ENCODE results near the gene REEP3. TPM values are rescaled to one million over a fixed set of nuclear protein-coding genes. Genes with fewer than 3 reads are reported as not detected.
A peak's percentile ranks its signal among the peaks of the same experiment; 100 is the strongest.

Gene REEP3
- total and polyA plus RNA-seq, 2 of the 8 experiments (the other 6 are each of a cell fraction or from before 2014, with no cell fraction given): 5.8 to 31.5 TPM

DNA sequence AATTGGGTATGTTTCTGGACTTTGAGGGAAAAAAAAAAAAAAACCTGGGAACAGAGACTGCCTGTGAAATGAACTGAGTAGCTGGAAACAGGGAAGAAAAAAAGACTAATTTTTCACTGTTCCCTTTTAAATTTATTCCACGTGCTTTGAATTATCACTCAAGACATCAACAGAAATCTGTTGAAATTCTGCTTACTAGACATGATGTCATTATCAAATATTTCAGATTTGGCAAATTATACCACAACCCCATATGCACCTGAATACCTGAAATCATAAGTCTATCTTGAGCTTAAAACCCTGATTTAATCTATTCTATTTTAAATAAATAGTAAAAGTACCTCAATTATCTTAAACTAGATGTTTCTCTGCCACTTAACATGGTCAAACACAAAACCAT is 5.0 kb upstream of the REEP3 start:
- Histone ChIP-seq H4K91ac (replicated peaks; ENCODE audit: insufficient read length, low read length) (no peak overlapping the region), H3K4me2 (ENCODE audit: insufficient read depth in 1 of 2, low read depth in 2 of 2, low read length in 2 of 2) (no peak overlapping the region), H3K36me3 (ENCODE audit: control insufficient read depth in 2 of 4, insufficient read depth in 4 of 4, low read length in 3 of 4) (no peaks in the 10 kb centered on the region), H3K79me1 (ENCODE audit: low read depth, low read length) (no peaks in the 10 kb centered on the region), H4K8ac (ENCODE audit: extremely low read depth, insufficient read depth, low read length) (no peak overlapping the region), H2AK5ac (ENCODE audit: low read depth, low read length) (no peak overlapping the region), H3K23me2 (ENCODE audit: low read depth, low read length) (peaks cover 4% of the 10 kb centered on the region; the same call in 1 of the 2 replicates), H3K18ac (ENCODE audit: extremely low read depth, low read length) (no peak overlapping the region), H2AFZ (ENCODE audit: low read length) (no peak overlapping the region), H3K56ac (replicated peaks; ENCODE audit: insufficient read length, low read depth, low read length) (no peak overlapping the region), H4K20me1 (replicated peaks in 1 of 2; ENCODE audit: control insufficient read depth in 1 of 2, insufficient read depth in 2 of 2, low read length in 2 of 2) (no peaks in the 10 kb centered on the region), H3K4ac (replicated peaks; ENCODE audit: insufficient read length, low read depth, low read length) (no peak overlapping the region), H3K27me3 (replicated peaks in 1 of 4; ENCODE audit: control insufficient read depth in 3 of 4, extremely low read depth in 1 of 4, insufficient read depth in 3 of 4, low read length in 3 of 4) (no peaks in the 10 kb centered on the region), H3K79me2 (ENCODE audit: control insufficient read depth in 1 of 2, insufficient read depth in 2 of 2, low read length in 2 of 2) (peaks cover 11 to 84% of the 10 kb centered on the region in 2 experiments), H3K9me3 (ENCODE audit: insufficient read depth in 2 of 2, low read depth in 1 of 2, low read length in 1 of 2) (no peaks in the 10 kb centered on the region; a peak in 1 of 4 replicates), H2BK120ac (replicated peaks; ENCODE audit: low read depth, low read length) (no peak overlapping the region), H2BK12ac (ENCODE audit: low read depth, low read length) (no peak overlapping the region), H3K9ac (replicated peaks in 1 of 4; ENCODE audit: extremely low read depth in 1 of 4, low read depth in 3 of 4, low read length in 3 of 4) (no peak overlapping the region), H2BK15ac (ENCODE audit: low read length) (no peak overlapping the region), H3K4me3 (ENCODE audit: extremely low read depth in 1 of 4, insufficient read depth in 2 of 4, low read depth in 3 of 4, low read length in 4 of 4) (no peak overlapping the region), H2BK20ac (ENCODE audit: low read length) (no peak overlapping the region), H3K27ac (ENCODE audit: low read depth, low read length) (no peak overlapping the region), H2BK5ac (ENCODE audit: low read depth, low read length) (no peak overlapping the region), H3K23ac (ENCODE audit: insufficient read length) (no peak overlapping the region), H3K4me1 (replicated peaks in 1 of 4; ENCODE audit: control insufficient read depth in 3 of 4, insufficient read depth in 4 of 4, low read length in 3 of 4) (peaks cover 2 to 17% (median 16%) of the 10 kb centered on the region in 4 experiments; a peak in 6 of 7 replicates), H4K5ac (ENCODE audit: insufficient read length, low read depth, low read length) (peak overlapping the region; percentile 50), H3K14ac (ENCODE audit: insufficient read length) (no peak overlapping the region)
- TF ChIP-seq SP4 (IDR thresholded peaks at IDR 0.05; ENCODE audit: low read length): no peak
- no peak for TF ChIP-seq RFX5 (IDR thresholded peaks at IDR 0.05; ENCODE audit: borderline replicate concordance, low read depth, low read length)
- TF ChIP-seq SP2 (IDR thresholded peaks at IDR 0.05; ENCODE audit: low read length): no peak
- TF ChIP-seq, protein P1, sequence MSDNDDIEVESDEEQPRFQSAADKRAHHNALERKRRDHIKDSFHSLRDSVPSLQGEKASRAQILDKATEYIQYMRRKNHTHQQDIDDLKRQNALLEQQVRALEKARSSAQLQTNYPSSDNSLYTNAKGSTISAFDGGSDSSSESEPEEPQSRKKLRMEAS (IDR thresholded peaks at IDR 0.05): no peak
- no peak for TF ChIP-seq BCL11A (IDR thresholded peaks at IDR 0.05; ENCODE audit: low read depth in 2 of 2, low read length in 2 of 2)
- no peak for TF ChIP-seq GABPA (IDR thresholded peaks at IDR 0.05; ENCODE audit: borderline replicate concordance, insufficient read depth, low read length)
- no peak for TF ChIP-seq CTCF (IDR thresholded peaks at IDR 0.05; ENCODE audit: control extremely low read depth in 1 of 3, insufficient read depth in 1 of 3, low read depth in 1 of 3, low read length in 3 of 3)
- TF ChIP-seq FOSL1 (IDR thresholded peaks at IDR 0.05; ENCODE audit: insufficient read depth, low read depth, low read length): no peak
- TF ChIP-seq SIN3A (conservative IDR thresholded peaks at IDR 0.05 in 1 of 2, IDR thresholded peaks at IDR 0.05 in 1 of 2; ENCODE audit: low read depth in 1 of 2, low read length in 2 of 2): no peak
- TF ChIP-seq CTBP2 (IDR thresholded peaks at IDR 0.05; ENCODE audit: borderline replicate concordance, insufficient read depth, insufficient read length, low read length): no peak
- TF ChIP-seq KDM5A (IDR thresholded peaks at IDR 0.05; ENCODE audit: low read length): no peak
- no peak for FAIRE-seq
- ChIA-PET CTCF (ENCODE audit: partially characterized antibody) (interaction anchor here (2.9 kb wide), 1 partner anchor 12 kb away, joined by 10 read pairs; no protein-coding TSS in a partner anchor), POLR2A (ENCODE audit: partially characterized antibody) (interaction anchor here (0.9 to 5.4 kb wide), 7 partner anchors 12 to 252 kb away, joined by 3 to 49 read pairs (median 3); partner anchors contain the start of gene JMJD1C)
- no peak for DNase-seq (ENCODE audit: low read depth in 1 of 2, low spot score in 2 of 2)
- 82% methylated on average over 1 of the region's 1 CpG; no CpG with 5 or more reads in 1 of the 2 experiments for WGBS, 2 experiments (ENCODE audit: extremely low coverage in 1 of 2, insufficient coverage in 1 of 2, insufficient read length in 1 of 2, insufficient replicate concordance in 2 of 2, low coverage in 1 of 2, low lambda C conversion rate in 2 of 2, missing lambda C conversion rate in 1 of 2)

Measured in H1 (cell line).